ENCODE measurements around the gene URB2.
A peak's percentile ranks its signal among the peaks of the same experiment; 100 is the strongest.
"Not testable (repeated sequence)": the region's sequence is repeated elsewhere in the genome, so short reads cannot be mapped to it uniquely, and the experiment has no call there.

URB2 gene

GRCh38 chr1:229614701-229615100 lies 11.3 kb upstream of the URB2 start:
- no peak for DNase-seq (ENCODE audit: low spot score)

- DNase-seq (ENCODE audit: low spot score): no peak
Measured at GRCh38 chr1:229617351-229618100, 8.5 kb upstream of the URB2 start.

- no peak for DNase-seq (ENCODE audit: low spot score)
Measured at GRCh38 chr1:229619002-229619401, 7.0 kb upstream of the URB2 start.

- DNase-seq (ENCODE audit: low spot score): no peak
Measured at GRCh38 chr1:229619614-229620013, 6.4 kb upstream of the URB2 start.

- DNase-seq (ENCODE audit: low spot score): no peak
Measured at GRCh38 chr1:229620876-229621275, 5.2 kb upstream of the URB2 start.

GRCh38 chr1:229621663-229622062 lies 4.4 kb upstream of the URB2 start:
- DNase-seq (ENCODE audit: low spot score): no peak

- not testable (repeated sequence) for DNase-seq (ENCODE audit: low spot score)
Measured at GRCh38 chr1:229622641-229623120, 3.4 kb upstream of the URB2 start.

- DNase-seq (ENCODE audit: low spot score): no peak
Measured at GRCh38 chr1:229623225-229623624, 2.8 kb upstream of the URB2 start.

- DNase-seq (ENCODE audit: low spot score): no peak
Measured at GRCh38 chr1:229623838-229624237, 2.2 kb upstream of the URB2 start.

- no peak for DNase-seq (ENCODE audit: low spot score)
Measured at GRCh38 chr1:229624521-229625070, 1.5 kb upstream of the URB2 start.

- DNase-seq (ENCODE audit: low spot score): peak; percentile 70
Measured at GRCh38 chr1:229625071-229625914, 754 bp upstream of the URB2 start.

GRCh38 chr1:229627003-229627402 lies 956 bp downstream of the URB2 start:
- peak; percentile 45 for DNase-seq (ENCODE audit: low spot score)

- DNase-seq (ENCODE audit: low spot score): no peak
Measured at GRCh38 chr1:229629261-229629660, 3.2 kb downstream of the URB2 start.

GRCh38 chr1:229631148-229631547 lies 5.1 kb downstream of the URB2 start:
- no peak for DNase-seq (ENCODE audit: low spot score)

- DNase-seq (ENCODE audit: low spot score): no peak
Measured at GRCh38 chr1:229631966-229632365, 5.9 kb downstream of the URB2 start.

GRCh38 chr1:229636042-229636441 lies 10.0 kb downstream of the URB2 start:
- DNase-seq (ENCODE audit: low spot score): no peak

GRCh38 chr1:229637746-229638145 lies 11.7 kb downstream of the URB2 start:
- no peak for DNase-seq (ENCODE audit: low spot score)

- no peak for DNase-seq (ENCODE audit: low spot score)
Measured at GRCh38 chr1:229640455-229640854, 14.4 kb downstream of the URB2 start.

- DNase-seq (ENCODE audit: low spot score): no peak
Measured at GRCh38 chr1:229641306-229641705, 15.3 kb downstream of the URB2 start.

GRCh38 chr1:229642376-229642775 lies 16.3 kb downstream of the URB2 start:
- DNase-seq (ENCODE audit: low spot score): no peak

- DNase-seq (ENCODE audit: low spot score): no peak
Measured at GRCh38 chr1:229642970-229643369, 16.9 kb downstream of the URB2 start.

- no peak for DNase-seq (ENCODE audit: low spot score)
Measured at GRCh38 chr1:229643996-229644745, 18.1 kb downstream of the URB2 start.

All from RKO (cell line).